ENCODE data around the gene LRTM2.

LRTM2 gene

DNA sequence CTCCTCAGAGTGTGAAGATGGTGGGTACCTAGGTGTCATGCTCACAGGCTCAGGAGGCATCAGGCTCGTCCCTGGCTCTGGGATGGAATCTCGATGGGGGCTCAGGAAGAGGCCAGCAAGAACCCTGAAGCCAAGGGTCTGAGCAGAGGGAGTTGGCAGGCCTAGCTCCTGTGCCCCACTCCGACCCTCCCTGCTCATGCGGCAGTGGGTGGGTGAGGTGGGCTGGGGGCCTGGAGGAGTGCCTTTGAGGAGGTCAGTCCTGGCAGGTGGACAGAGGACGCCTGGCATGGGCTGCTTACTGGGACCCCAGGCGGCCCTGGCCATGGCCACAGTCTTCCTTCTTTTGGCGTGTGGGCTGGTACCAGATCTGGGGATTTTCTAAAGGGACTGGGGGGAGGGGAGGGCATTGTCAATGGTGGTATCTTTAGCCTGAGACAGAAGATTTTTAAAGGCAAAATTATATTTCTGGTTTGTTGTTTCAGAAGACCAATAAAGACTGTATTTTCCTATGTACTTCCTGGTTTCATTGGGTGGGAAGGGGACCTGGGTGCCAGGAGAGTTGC is 16.0 kb downstream of the LRTM2 start:
- Histone ChIP-seq H3K9ac (ENCODE audit: low read depth, low read length) (no peak overlapping the region), H3K36me3 (ENCODE audit: insufficient read depth, low read length) (no peaks in the 10 kb centered on the region)

DNA sequence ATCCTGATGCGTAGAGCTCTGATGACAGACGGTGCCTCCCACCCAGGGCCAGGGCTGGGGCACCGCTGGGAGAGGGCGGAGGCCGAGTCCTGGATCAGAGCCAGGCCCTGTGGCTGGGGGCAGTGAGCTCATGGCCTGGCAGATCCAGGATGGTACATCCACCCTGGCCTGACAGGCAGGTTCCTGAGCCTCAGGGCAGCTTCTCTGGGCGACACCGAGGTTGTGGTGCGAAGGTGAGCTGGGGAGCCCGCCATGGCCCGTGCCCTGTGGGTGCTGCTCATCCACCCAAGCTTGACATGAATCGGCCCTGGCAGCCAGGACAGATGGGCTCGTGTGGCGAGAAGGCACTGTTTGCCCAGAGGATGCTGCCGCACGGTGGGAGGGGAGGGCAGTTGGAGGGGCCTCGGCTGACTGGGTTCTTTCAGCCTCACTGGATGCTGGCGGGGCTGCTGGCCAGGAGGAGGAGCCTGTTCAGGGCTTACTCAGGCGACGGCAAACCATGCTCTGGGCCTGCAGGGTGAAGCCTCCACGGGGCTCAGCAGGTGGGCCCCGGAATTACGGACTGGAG is 16.6 kb downstream of the LRTM2 start:
- peaks cover 46% of the 10 kb centered on the region for H3K27me3 ChIP-seq (ENCODE audit: control insufficient read depth, insufficient read depth, low read length)
- H3K4me3 ChIP-seq (ENCODE audit: low read length): no peak overlapping the region
- no peaks in the 10 kb centered on the region for H3K36me3 ChIP-seq (ENCODE audit: insufficient read depth, low read length)
- peaks cover 11% of the 10 kb centered on the region for H3K4me1 ChIP-seq (ENCODE audit: control insufficient read depth, insufficient read depth, low read length)
- H3K9me3 ChIP-seq (replicated peaks; ENCODE audit: low read length): no peaks in the 10 kb centered on the region
- H3K9ac ChIP-seq (ENCODE audit: low read depth, low read length): no peak overlapping the region
- H3K4me2 ChIP-seq (ENCODE audit: low read length): no peak overlapping the region

More for the DNA sequence above, 16.0 kb downstream of the LRTM2 start:
- no peaks in the 10 kb centered on the region for H3K9me3 ChIP-seq (replicated peaks; ENCODE audit: low read length)
- peaks cover 46% of the 10 kb centered on the region for H3K27me3 ChIP-seq (ENCODE audit: control insufficient read depth, insufficient read depth, low read length)
- peaks cover 11% of the 10 kb centered on the region for H3K4me1 ChIP-seq (ENCODE audit: control insufficient read depth, insufficient read depth, low read length)
- H3K4me2 ChIP-seq (ENCODE audit: low read length): no peak overlapping the region
- no peak overlapping the region for H3K4me3 ChIP-seq (ENCODE audit: low read length)

DNA sequence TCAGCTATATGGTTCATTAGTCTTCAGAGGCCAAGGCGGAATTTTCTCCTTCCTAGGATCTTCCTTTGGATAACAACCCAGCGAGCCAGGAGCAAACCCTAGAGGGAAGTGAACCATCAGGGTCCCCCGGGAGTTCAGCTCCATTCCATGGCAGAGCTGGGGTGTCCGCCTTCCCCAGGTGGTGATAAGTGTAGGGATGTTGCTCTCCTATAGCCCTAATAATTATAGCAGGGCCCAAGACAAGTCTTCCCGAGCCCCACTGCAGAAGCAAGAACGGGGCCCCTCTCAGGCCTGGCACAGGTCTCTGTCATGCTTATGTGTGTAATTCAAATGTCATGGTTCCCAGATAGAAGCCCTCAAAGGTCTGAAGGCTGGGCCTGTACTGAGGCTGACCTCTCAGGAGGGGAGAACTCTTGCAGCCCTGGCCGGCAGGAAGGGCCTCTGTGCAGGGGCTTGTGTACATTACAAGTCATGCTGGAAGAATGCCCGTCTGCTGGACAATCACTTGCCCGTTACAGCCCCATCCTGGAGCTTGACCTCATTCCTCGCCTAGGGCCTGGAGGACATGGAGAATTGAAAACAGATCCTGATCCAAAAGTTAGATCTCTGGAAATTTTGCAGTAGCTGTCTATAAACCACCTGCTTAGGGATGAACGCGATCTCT is 17.3 kb downstream of the LRTM2 start:
- Histone ChIP-seq H3K36me3 (ENCODE audit: insufficient read depth, low read length) (no peaks in the 10 kb centered on the region), H3K27me3 (ENCODE audit: control insufficient read depth, insufficient read depth, low read length) (peaks cover 42% of the 10 kb centered on the region), H3K4me1 (ENCODE audit: control insufficient read depth, insufficient read depth, low read length) (peaks cover 11% of the 10 kb centered on the region), H3K4me3 (ENCODE audit: low read length) (no peak overlapping the region), H3K4me2 (ENCODE audit: low read length) (no peak overlapping the region), H3K9me3 (replicated peaks; ENCODE audit: low read length) (no peaks in the 10 kb centered on the region), H3K9ac (ENCODE audit: low read depth, low read length) (no peak overlapping the region)

DNA sequence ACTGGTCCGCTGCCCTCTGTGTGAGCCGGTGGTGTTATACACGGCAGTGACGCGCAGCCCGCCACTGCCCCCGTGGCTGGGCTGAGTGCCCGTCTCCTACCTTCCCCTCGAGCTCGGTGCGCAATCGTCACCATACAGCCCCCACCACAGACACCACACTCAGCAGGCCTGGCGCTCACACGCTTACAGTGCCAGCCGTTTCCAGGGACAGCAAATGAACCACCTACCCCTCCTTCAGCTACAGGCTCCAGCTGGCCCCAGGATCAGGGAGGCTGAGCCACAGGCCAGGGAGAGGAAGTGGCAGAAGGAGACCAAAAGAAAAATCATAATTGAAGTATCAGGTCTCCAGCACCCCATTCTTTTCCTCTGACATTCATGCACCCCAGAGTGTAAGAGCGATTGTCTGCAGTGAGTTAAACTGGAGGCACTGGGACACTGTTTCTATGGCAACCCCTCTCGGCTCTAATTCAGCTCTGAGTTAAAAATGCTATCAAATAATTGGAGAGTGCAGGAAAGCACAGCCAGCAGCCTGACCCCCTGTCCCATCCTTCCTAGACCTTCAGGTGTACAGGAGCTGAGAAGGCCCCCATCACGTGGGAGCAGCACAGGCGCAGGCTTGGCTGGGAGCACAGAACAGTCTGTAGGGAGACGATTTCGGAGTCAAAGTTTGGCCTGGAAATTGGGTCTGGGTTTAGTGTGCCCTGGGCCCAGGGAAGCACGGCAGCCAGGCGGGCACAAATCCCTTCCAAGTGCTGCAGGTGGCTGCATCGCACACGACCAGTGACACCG is 18.0 kb downstream of the LRTM2 start:
- Histone ChIP-seq H3K9ac (ENCODE audit: low read depth, low read length) (no peak overlapping the region), H3K9me3 (replicated peaks; ENCODE audit: low read length) (no peaks in the 10 kb centered on the region), H3K4me2 (ENCODE audit: low read length) (no peak overlapping the region), H3K4me1 (ENCODE audit: control insufficient read depth, insufficient read depth, low read length) (peaks cover 11% of the 10 kb centered on the region), H3K27me3 (ENCODE audit: control insufficient read depth, insufficient read depth, low read length) (peaks cover 38% of the 10 kb centered on the region), H3K36me3 (ENCODE audit: insufficient read depth, low read length) (no peaks in the 10 kb centered on the region), H3K4me3 (ENCODE audit: low read length) (no peak overlapping the region)

DNA sequence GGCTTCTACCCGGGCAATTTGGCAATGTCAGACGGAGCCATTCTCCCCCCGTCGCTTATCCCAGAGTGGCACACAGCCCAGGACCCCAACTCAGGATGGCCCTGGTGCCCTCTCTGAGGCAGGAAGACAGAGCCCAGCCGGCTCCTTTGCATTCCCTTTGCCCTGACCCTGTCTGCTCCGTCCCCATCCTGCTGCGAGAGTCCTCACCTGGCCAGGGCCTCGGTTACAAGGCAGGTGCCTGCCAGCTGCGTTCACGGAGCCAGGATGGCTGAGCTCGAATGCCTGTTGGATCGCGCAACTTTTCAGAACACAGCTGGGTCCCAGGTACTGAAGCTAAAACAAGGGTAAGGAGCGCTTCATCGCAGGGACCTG is 18.6 kb downstream of the LRTM2 start:
- H3K9ac ChIP-seq (ENCODE audit: low read depth, low read length): no peak overlapping the region
- no peak overlapping the region for H3K4me3 ChIP-seq (ENCODE audit: low read length)
- peaks cover 11% of the 10 kb centered on the region for H3K4me1 ChIP-seq (ENCODE audit: control insufficient read depth, insufficient read depth, low read length)

DNA sequence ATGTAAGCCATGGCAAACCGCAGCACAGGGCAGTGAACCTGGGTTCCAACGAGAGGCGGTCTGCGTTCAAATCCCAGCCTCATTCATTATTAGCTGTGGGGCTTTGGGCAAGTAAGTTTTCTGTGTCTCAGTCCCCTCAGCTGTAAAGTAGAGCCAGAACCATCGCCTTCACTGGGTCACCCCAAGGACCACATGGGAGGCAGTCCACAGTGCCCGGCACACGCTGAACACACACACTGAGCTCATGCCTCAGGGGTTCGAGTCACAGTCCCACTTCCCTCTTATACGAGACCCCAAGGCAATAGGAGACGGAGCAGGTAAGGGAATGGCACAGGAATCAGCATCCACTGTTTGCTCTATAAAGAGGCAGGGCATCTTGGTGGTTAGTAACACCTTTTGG is 19.1 kb downstream of the LRTM2 start:
- H3K36me3 ChIP-seq (ENCODE audit: insufficient read depth, low read length): no peaks in the 10 kb centered on the region
- H3K9me3 ChIP-seq (replicated peaks; ENCODE audit: low read length): no peaks in the 10 kb centered on the region
- H3K4me3 ChIP-seq (ENCODE audit: low read length): no peak overlapping the region
- H3K4me2 ChIP-seq (ENCODE audit: low read length): no peak overlapping the region
- no peak overlapping the region for H3K9ac ChIP-seq (ENCODE audit: low read depth, low read length)
- peaks cover 38% of the 10 kb centered on the region for H3K27me3 ChIP-seq (ENCODE audit: control insufficient read depth, insufficient read depth, low read length)
- peaks cover 11% of the 10 kb centered on the region for H3K4me1 ChIP-seq (ENCODE audit: control insufficient read depth, insufficient read depth, low read length)

More for the DNA sequence above, 18.6 kb downstream of the LRTM2 start:
- Histone ChIP-seq H3K4me2 (ENCODE audit: low read length) (no peak overlapping the region), H3K9me3 (replicated peaks; ENCODE audit: low read length) (no peaks in the 10 kb centered on the region), H3K27me3 (ENCODE audit: control insufficient read depth, insufficient read depth, low read length) (peaks cover 38% of the 10 kb centered on the region), H3K36me3 (ENCODE audit: insufficient read depth, low read length) (no peaks in the 10 kb centered on the region)

DNA sequence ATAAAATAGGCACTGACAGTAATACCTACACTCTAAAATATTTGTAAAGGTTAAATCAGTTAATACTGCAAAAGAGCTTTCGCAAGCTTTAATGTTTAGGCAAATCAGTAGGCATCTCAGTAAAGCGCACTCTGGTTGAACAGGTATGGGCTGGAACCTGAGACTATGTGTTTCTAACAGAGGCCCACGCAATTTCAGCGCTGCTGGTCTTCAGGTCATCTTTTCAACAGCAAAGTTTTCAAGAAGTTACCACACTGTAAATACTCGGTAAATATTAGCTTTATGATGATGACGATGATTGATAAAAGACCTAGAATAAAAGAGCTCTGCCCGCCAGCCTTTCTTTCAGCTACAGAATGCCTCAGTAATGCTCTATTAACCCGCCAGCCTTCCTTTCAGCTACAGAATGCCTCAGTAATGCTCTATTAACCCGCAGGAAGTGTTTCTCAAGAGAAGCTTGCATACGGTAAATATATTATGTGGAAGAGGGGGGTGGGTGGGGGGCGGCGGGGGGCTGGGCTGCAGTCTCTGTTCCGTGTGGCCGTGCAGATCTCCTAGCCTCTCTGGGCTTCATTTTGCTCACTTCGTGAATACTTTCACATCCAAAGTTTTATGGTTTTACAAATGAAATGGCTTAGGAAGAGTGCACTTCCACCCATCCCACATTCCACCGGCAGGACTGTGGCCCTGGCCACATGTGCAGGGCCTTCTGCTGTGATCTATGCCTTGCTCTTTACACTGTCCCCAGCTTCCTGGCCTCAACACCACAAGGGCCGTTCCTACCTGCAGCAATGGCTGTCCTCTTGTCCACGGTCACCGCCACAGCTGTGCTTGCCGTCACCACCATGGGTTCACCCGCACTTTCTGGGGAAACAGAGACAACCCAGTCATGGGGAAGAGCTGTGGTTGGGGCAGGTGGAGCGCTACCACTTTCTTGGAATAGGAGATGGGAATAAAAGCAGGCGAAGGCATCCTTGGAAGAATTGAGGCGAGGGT is 19.9 kb downstream of the LRTM2 start:
- H3K36me3 ChIP-seq (ENCODE audit: insufficient read depth, low read length): no peaks in the 10 kb centered on the region
- H3K9me3 ChIP-seq (replicated peaks; ENCODE audit: low read length): no peaks in the 10 kb centered on the region
- H3K4me2 ChIP-seq (ENCODE audit: low read length): no peak overlapping the region
- H3K9ac ChIP-seq (ENCODE audit: low read depth, low read length): no peak overlapping the region
- H3K4me1 ChIP-seq (ENCODE audit: control insufficient read depth, insufficient read depth, low read length): peaks cover 11% of the 10 kb centered on the region
- peaks cover 41% of the 10 kb centered on the region for H3K27me3 ChIP-seq (ENCODE audit: control insufficient read depth, insufficient read depth, low read length)
- H3K4me3 ChIP-seq (ENCODE audit: low read length): no peak overlapping the region

DNA sequence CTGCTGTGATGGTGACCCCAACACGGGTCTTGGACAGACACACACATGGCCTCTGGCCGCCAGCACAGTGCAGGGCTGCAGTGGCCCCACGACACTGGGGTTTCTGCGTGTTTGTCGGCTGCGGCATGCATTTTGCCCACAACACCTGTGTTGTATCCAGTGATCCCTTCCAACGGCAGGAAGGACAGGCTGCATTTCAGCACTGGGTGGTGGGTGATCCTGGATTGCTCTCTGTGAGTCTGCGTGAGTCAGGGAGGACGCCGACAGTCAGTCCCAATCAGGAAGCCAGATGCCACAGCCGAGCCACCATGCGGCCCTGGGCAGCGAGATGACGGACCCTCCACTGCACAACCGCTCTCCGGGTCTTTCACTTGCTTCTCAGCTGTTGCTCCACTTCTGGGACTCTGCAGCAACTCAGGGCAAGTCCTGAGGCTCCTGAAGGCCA is 20.6 kb downstream of the LRTM2 start:
- H3K4me1 ChIP-seq (ENCODE audit: control insufficient read depth, insufficient read depth, low read length): peaks cover 11% of the 10 kb centered on the region

DNA sequence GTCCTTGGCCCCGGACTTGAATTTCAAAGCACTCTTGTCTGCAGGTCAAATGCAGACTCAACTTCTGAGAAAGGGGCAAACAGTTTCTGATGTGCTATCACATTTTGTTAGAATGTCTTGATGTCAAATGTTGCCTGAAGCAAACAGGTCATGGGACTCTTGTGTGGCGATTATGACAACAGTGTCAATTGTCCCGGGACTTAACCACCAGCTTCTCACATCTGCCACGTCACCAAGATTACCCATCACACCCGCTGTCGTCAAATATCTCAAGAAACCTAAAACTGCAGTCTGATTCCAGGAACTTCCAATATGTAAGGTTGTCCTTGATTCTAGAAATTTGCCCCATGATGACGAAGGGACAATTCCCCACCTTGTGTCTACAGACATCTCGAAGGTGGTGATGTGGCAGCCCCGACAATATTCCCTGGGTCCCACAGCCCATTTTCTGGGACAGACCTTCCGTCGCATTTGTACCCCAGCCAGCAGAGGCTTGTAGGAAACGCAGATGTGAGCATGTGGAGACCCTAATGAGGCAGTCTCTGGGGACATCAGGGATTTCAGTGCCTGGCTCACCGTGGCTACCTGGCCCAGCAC is 21.3 kb downstream of the LRTM2 start:
- no peak overlapping the region for H3K4me3 ChIP-seq (ENCODE audit: low read length)
- no peaks in the 10 kb centered on the region for H3K36me3 ChIP-seq (ENCODE audit: insufficient read depth, low read length)
- H3K9me3 ChIP-seq (replicated peaks; ENCODE audit: low read length): no peaks in the 10 kb centered on the region
- peaks cover 55% of the 10 kb centered on the region for H3K27me3 ChIP-seq (ENCODE audit: control insufficient read depth, insufficient read depth, low read length)
- no peak overlapping the region for H3K4me2 ChIP-seq (ENCODE audit: low read length)
- H3K4me1 ChIP-seq (ENCODE audit: control insufficient read depth, insufficient read depth, low read length): peaks cover 11% of the 10 kb centered on the region
- H3K9ac ChIP-seq (ENCODE audit: low read depth, low read length): no peak overlapping the region

More for the DNA sequence above, 20.6 kb downstream of the LRTM2 start:
- Histone ChIP-seq H3K27me3 (ENCODE audit: control insufficient read depth, insufficient read depth, low read length) (peaks cover 48% of the 10 kb centered on the region), H3K9me3 (replicated peaks; ENCODE audit: low read length) (no peaks in the 10 kb centered on the region), H3K9ac (ENCODE audit: low read depth, low read length) (no peak overlapping the region), H3K36me3 (ENCODE audit: insufficient read depth, low read length) (no peaks in the 10 kb centered on the region), H3K4me3 (ENCODE audit: low read length) (no peak overlapping the region), H3K4me2 (ENCODE audit: low read length) (no peak overlapping the region)

DNA sequence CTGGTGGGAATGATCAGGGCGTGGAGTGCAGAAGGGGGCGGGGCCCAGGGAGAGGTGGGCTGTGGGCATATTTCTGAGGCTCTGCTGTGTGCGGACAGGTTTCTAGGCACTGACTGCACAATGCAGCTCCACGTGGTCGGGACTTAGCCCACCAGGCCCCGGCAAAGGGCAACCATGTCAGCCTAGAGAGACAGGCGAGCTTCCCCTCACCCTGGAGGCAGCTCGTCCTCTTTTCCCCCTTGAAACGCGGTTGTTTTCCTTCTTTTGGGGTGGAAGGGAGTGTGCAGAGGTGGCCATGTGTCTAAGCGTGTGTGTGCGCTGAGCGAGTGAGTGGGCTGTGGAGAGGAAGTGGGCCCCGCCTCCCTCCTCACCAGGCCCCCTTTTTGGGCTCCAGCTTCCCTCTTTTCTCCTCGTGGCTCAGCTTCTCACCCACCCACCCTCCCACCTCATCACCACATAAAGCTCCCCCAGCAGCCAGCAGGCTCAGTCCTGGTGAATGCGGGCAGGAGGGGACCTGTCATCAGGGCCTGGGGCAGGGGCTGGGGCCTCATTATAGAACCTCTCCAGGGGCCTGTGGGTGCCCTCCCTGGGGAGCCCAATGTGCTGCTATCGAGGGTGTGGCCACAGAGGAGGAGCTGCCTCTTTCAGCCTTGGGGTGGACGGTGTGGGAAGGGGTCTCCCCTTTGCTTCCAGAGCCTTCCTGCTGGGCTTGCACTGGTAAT is 22.0 kb downstream of the LRTM2 start:
- Histone ChIP-seq H3K36me3 (ENCODE audit: insufficient read depth, low read length) (no peaks in the 10 kb centered on the region), H3K4me2 (ENCODE audit: low read length) (no peak overlapping the region), H3K27me3 (ENCODE audit: control insufficient read depth, insufficient read depth, low read length) (peaks cover 61% of the 10 kb centered on the region), H3K4me3 (ENCODE audit: low read length) (no peak overlapping the region), H3K9me3 (replicated peaks; ENCODE audit: low read length) (no peaks in the 10 kb centered on the region), H3K4me1 (ENCODE audit: control insufficient read depth, insufficient read depth, low read length) (peaks cover 9% of the 10 kb centered on the region), H3K9ac (ENCODE audit: low read depth, low read length) (no peak overlapping the region)

Measured in skeletal muscle satellite cell (primary cell).